HepG2 (cell line): ENCODE data around the gene NFAT5. TPM values are rescaled to one million over a fixed set of nuclear protein-coding genes. Genes with fewer than 3 reads are reported as not detected.

Experiments used
- ATAC-seq: fragments of 200-7000 bp; cut with Tn5 transposase; 3 replicates; pipeline ENCODE4 v1.9.1; 2020; ENCODE audit warnings: mild to moderate bottlenecking, moderate library complexity
- BruUV-seq: library from RNA; stranded (reverse); fragments of 400-500 nt; replicated peaks from 2 replicates; lab custom pipeline; 2021; lab: Mats Ljungman, UMichigan
- CTCF ChIA-PET: fragments of 300-600 bp; formaldehyde crosslinking; extraction: SDS; loops from one replicate; lab custom pipeline; 2021; ENCODE audit warnings: low total read pairs, inconsistent platforms, low intra/inter-chr PET ratio; lab: Yijun Ruan, JAX
- POLR2A ChIA-PET: fragments of 350-600 bp; sonication (Branson Sonifier 250); formaldehyde crosslinking; loops from one replicate; lab custom pipeline; 2020; ENCODE audit warnings: antibody characterized with exemption, inconsistent platforms; lab: Yijun Ruan, JAX
- DNase-seq: peaks from one replicate; pipeline ENCODE4 v3.0.0-alpha.2; 2015; ENCODE audit warnings: low spot score
- FAIRE-seq: peaks from 3 replicates; lab custom pipeline; 2011; peaks lifted over from hg19 to GRCh38; lab: Jason Lieb, UNC
- H2AFZ ChIP-seq: one replicate; pipeline ENCODE4 v1.6.1; 2011; ENCODE audit warnings: low read length, inconsistent platforms
- H3K27ac ChIP-seq: fragments of 300-600 bp; 3 replicates; pipeline ENCODE4 v1.8.0; 2011; ENCODE audit warnings: mixed run types, mild to moderate bottlenecking, mixed read lengths, low read length, inconsistent platforms; ENCODE audit not compliant: insufficient read depth; ENCODE audit errors: extremely low read length
- H3K27me3 ChIP-seq, 2 experiments: fragments of 200-600 bp in 1 of 2; 2 replicates in 1 of 2; 3 replicates in 1 of 2; pipeline versions ENCODE4 v1.6.0 to v1.8.0; 2011; ENCODE audit warnings: low read length in 2 of 2, mild to moderate bottlenecking in 2 of 2, moderate library complexity in 2 of 2, inconsistent platforms in 1 of 2; ENCODE audit not compliant: insufficient read depth in 2 of 2, control insufficient read depth in 1 of 2
- H3K36me3 ChIP-seq, 2 experiments: fragments of 200-600 bp in 1 of 2; replicated peaks in 1 of 2; 2 replicates in 1 of 2; 3 replicates in 1 of 2; pipeline versions ENCODE4 v1.5.1 to v1.8.0; 2011; ENCODE audit warnings: low read length in 2 of 2, inconsistent platforms in 1 of 2; ENCODE audit not compliant: insufficient read depth in 2 of 2, control insufficient read depth in 1 of 2
- H3K4me1 ChIP-seq: 2 replicates; pipeline ENCODE4 v1.5.1; 2012; ENCODE audit warnings: low read length, inconsistent platforms; ENCODE audit not compliant: insufficient read depth
- H3K4me2 ChIP-seq: 2 replicates; pipeline ENCODE4 v1.6.0; 2011; ENCODE audit warnings: low read depth, low read length, inconsistent platforms
- H3K4me3 ChIP-seq, 3 experiments: fragments of 200-600 bp in 1 of 3; sonication (generic), shearing (Covaris generic) in 1 of 3; replicated peaks in 1 of 3; 2 replicates each; pipeline ENCODE4 v1.5.1; 2011 to 2016; ENCODE audit warnings: low read length in 3 of 3, inconsistent platforms in 2 of 3, low read depth in 2 of 3, mild to moderate bottlenecking in 2 of 3, control low read depth in 1 of 3, mixed read lengths in 1 of 3; ENCODE audit not compliant: insufficient read depth in 1 of 3
- H3K79me2 ChIP-seq: one replicate; pipeline ENCODE4 v1.6.1; 2011; ENCODE audit warnings: low read length, inconsistent platforms; ENCODE audit not compliant: insufficient read depth
- H3K9ac ChIP-seq: 2 replicates; pipeline ENCODE4 v1.6.0; 2011; ENCODE audit warnings: mild to moderate bottlenecking, low read depth, low read length, inconsistent platforms; ENCODE audit not compliant: insufficient read depth
- H3K9me3 ChIP-seq: 2 replicates; pipeline ENCODE4 v1.5.1; 2012; ENCODE audit warnings: mild to moderate bottlenecking, low read length
- H4K20me1 ChIP-seq: 2 replicates; pipeline ENCODE4 v1.6.0; 2011; ENCODE audit warnings: inconsistent platforms, mild to moderate bottlenecking, low read length, moderate library complexity; ENCODE audit not compliant: insufficient read depth
- ELF1 ChIP-seq: sonication (generic); formaldehyde crosslinking; IDR thresholded peaks from 2 replicates; pipeline ENCODE4 v1.4.0; 2020; ENCODE audit warnings: missing genetic modification reagents
- FOXK2 ChIP-seq: fragments of 450-650 bp; IDR thresholded peaks from 2 replicates; pipeline ENCODE4 v1.6.1; 2016
- GLI4 ChIP-seq: sonication (generic); formaldehyde crosslinking; IDR thresholded peaks from 2 replicates; pipeline ENCODE4 v1.5.1; 2020; ENCODE audit warnings: missing genetic modification reagents, mild to moderate bottlenecking, moderate library complexity, borderline replicate concordance
- GRHL1 ChIP-seq: sonication (generic); formaldehyde crosslinking; conservative IDR thresholded peaks from 2 replicates; pipeline ENCODE4 v1.8.0; 2022; ENCODE audit warnings: missing genetic modification reagents
- KDM6A ChIP-seq: IDR thresholded peaks from 2 replicates; pipeline ENCODE4 v1.6.1; 2016; ENCODE audit warnings: low read depth
- NRL ChIP-seq: sonication (generic); formaldehyde crosslinking; IDR thresholded peaks from 2 replicates; pipeline ENCODE4 v1.5.0; 2020; ENCODE audit warnings: missing genetic modification reagents, mild to moderate bottlenecking, moderate library complexity, borderline replicate concordance
- RARA ChIP-seq: IDR thresholded peaks from 2 replicates; pipeline ENCODE4 v1.6.1; 2016; ENCODE audit warnings: missing genetic modification reagents, missing compliant biosample characterization
- RNF2 ChIP-seq: fragments of 450-650 bp; conservative IDR thresholded peaks from 2 replicates; pipeline ENCODE4 v1.6.1; 2016; ENCODE audit warnings: low read depth
- SMAD1 ChIP-seq: sonication (generic); formaldehyde crosslinking; IDR thresholded peaks from 2 replicates; pipeline ENCODE4 v1.4.0; 2020; ENCODE audit warnings: missing genetic modification reagents, low read depth, mild to moderate bottlenecking, borderline replicate concordance
- SRSF1 ChIP-seq: fragments of 200-400 bp; formaldehyde crosslinking; optimal IDR thresholded peaks from 2 replicates; pipeline ENCODE3; 2017; ENCODE audit warnings: mild to moderate bottlenecking, low read depth, low read length, moderate library complexity
- ZMYM3 ChIP-seq: sonication (generic); formaldehyde crosslinking; IDR thresholded peaks from 2 replicates; pipeline ENCODE4 v1.5.1; 2020; ENCODE audit warnings: mild to moderate bottlenecking, missing genetic modification reagents
- ZMYM4 ChIP-seq: sonication (generic); formaldehyde crosslinking; IDR thresholded peaks from 2 replicates; pipeline ENCODE4 v1.8.1; 2023; ENCODE audit warnings: mild to moderate bottlenecking, missing genetic modification reagents
- WGBS: methylation state at CpG from one replicate; pipeline ENCODE4 v1.1.6; 2017; ENCODE audit warnings: low lambda C conversion rate; 5-methylcytosine and 5-hydroxymethylcytosine counted together
- in situ Hi-C: cut with HindIII; loops from 2 replicates; pipeline ENCODE4 v1.10.0; 2017; ENCODE audit warnings: low pct_unique_long_range_greater_than_20kb; ENCODE audit not compliant: extremely low pct_ligation_motif_present
- intact Hi-C: fragments of 100-400 bp; cut with micrococcal nuclease; formaldehyde crosslinking; loops from one replicate; pipeline ENCODE4 v1.10.0; 2022; ENCODE audit not compliant: unreplicated experiment
- polyA plus RNA-seq, 8 experiments: library from polyadenylated mRNA; depleted of rRNA in 3 of 8; stranded (reverse) in 7 of 8; unstranded in 1 of 8; fragments of >200 nt; fragmentation: Illumina TruSeq in 4 of 8; extraction: Trizol in 4 of 8; gene quantifications; 2 replicates each; pipeline versions ENCODE4 v1.2.1 to v1.2.3, GENCODE V29; 2011 to 2016; ENCODE audit warnings: low read depth in 4 of 8, missing spikeins in 1 of 8, mixed read lengths in 1 of 8; ENCODE audit not compliant: insufficient read depth in 1 of 8
- total RNA-seq, 5 experiments: library from RNA; depleted of rRNA; stranded (reverse); fragments of >200 nt; fragmentation: Illumina TruSeq; extraction: Trizol; gene quantifications; 2 replicates each; pipeline ENCODE4 v1.2.3, GENCODE V29; 2016; ENCODE audit warnings: low read depth in 1 of 5

NFAT5 gene
- total and polyA plus RNA-seq, 2 of the 13 experiments (the other 11 are each of a cell fraction or from before 2014, with no cell fraction given): 20.5 to 54.3 TPM

GRCh38 chr16:69732101-69732500 lies 166.3 kb downstream of the NFAT5 start:
- Histone ChIP-seq H4K20me1 (no peaks in the 10 kb centered on the region), H3K9me3 (no peaks in the 10 kb centered on the region)
- 93% methylated on average over 6 of the region's 6 CpGs for WGBS
- no peak for TF ChIP-seq ZMYM4
- TF ChIP-seq, all 625 proteins: peak for 0
- Histone ChIP-seq H3K36me3 (no peaks in the 10 kb centered on the region), H3K4me3 (no peak overlapping the region), H3K79me2 (peaks cover 9% of the 10 kb centered on the region), H3K4me1 (peaks cover 33% of the 10 kb centered on the region), H3K27me3 (no peaks in the 10 kb centered on the region), H3K9ac (no peak overlapping the region), H3K4me2 (no peak overlapping the region), H3K27ac (no peak overlapping the region), H2AFZ (no peak overlapping the region)
- FAIRE-seq (no peak), ATAC-seq (no peak), DNase-seq (no peak)
- intact Hi-C loops: no loop called here
- ChIA-PET CTCF (no interaction called here), POLR2A (no interaction called here)
- no TSS peak for BruUV-seq
- in situ Hi-C loops: no loop called here

- H3K79me2 ChIP-seq: peaks cover 11% of the 10 kb centered on the region
- H3K4me2 ChIP-seq: no peak overlapping the region
- no peak overlapping the region for H3K27ac ChIP-seq
- TF ChIP-seq NRL (CRISPR knock-in tag): no peak
- TF ChIP-seq RARA (CRISPR knock-in tag): no peak
- no peak for TF ChIP-seq SRSF1
- TF ChIP-seq RNF2: no peak
- TF ChIP-seq ELF1: no peak
- TF ChIP-seq GRHL1 (CRISPR knock-in tag): no peak
- no peak for TF ChIP-seq ZMYM3 (CRISPR knock-in tag)
- no peak for TF ChIP-seq KDM6A (CRISPR knock-in tag)
- TF ChIP-seq GLI4: no peak
- no peak for TF ChIP-seq FOXK2
- no peak for TF ChIP-seq SMAD1 (CRISPR knock-in tag)
- ChIA-PET POLR2A (interaction anchor here (2.2 to 6.2 kb wide), 3 partner anchors 13 to 19 kb away, joined by 12 to 46 read pairs (median 19); partner anchors contain the start of genes NOB1 and NQO1), CTCF (no interaction called here)
- H3K9ac ChIP-seq: no peak overlapping the region
- H3K27me3 ChIP-seq: no peaks in the 10 kb centered on the region
- no peak overlapping the region for H2AFZ ChIP-seq
- DNase-seq (no peak), FAIRE-seq (no peak), ATAC-seq (no peak)
- H4K20me1 ChIP-seq: peaks cover 4% of the 10 kb centered on the region; the same call in 1 of the 2 replicates
- H3K9me3 ChIP-seq: no peaks in the 10 kb centered on the region
- WGBS: 88% methylated on average over 8 of the region's 8 CpGs
- H3K36me3 ChIP-seq: peaks cover 37 to 70% of the 10 kb centered on the region in 2 experiments
- no TSS peak for BruUV-seq
- intact Hi-C loops: no loop called here
- no peak overlapping the region for H3K4me3 ChIP-seq
- H3K4me1 ChIP-seq: peaks cover 11% of the 10 kb centered on the region
- in situ Hi-C loops: no loop called here
Measured at GRCh38 chr16:69741519-69741918, 175.8 kb downstream of the NFAT5 start.
